CD4-positive, alpha-beta memory T cell (primary cell): ENCODE measurements around the gene MYT1. TPM values are rescaled to one million over a fixed set of nuclear protein-coding genes. Genes with fewer than 3 reads are reported as not detected.

ENCODE experiments used
- CTCF ChIA-PET: fragments of 350-600 bp; sonication (Branson Sonifier 250); formaldehyde crosslinking; loops from one replicate; lab custom pipeline; 2021; ENCODE audit warnings: inconsistent platforms; ENCODE audit not compliant: partially characterized antibody; lab: Charles Lee
- POLR2A ChIA-PET: fragments of 350-600 bp; sonication (Branson Sonifier 250); formaldehyde crosslinking; loops from one replicate; lab custom pipeline; 2021; ENCODE audit not compliant: partially characterized antibody; lab: Charles Lee
- DNase-seq, 5 donors: peaks; one replicate each; pipeline versions ENCODE4 v3.0.0 to v3.0.0-alpha.2; 2020 to 2022; ENCODE audit warnings: mixed read lengths in 1 of 5
- H3K27ac ChIP-seq: one replicate; pipeline ENCODE4 v1.7.0; 2013; ENCODE audit warnings: low read depth, low read length
- H3K27me3 ChIP-seq: 2 replicates; pipeline ENCODE4 v1.7.0; 2013; ENCODE audit warnings: mild to moderate bottlenecking, low read length, moderate library complexity; ENCODE audit not compliant: insufficient read depth
- H3K36me3 ChIP-seq: 2 replicates; pipeline ENCODE4 v1.7.0; 2013; ENCODE audit warnings: mild to moderate bottlenecking, low read length, moderate library complexity; ENCODE audit not compliant: insufficient read depth
- H3K4me1 ChIP-seq: 2 replicates; pipeline ENCODE4 v1.7.0; 2013; ENCODE audit warnings: mild to moderate bottlenecking, low read length, moderate library complexity; ENCODE audit not compliant: insufficient read depth
- H3K4me3 ChIP-seq, 2 donors: one replicate each; pipeline ENCODE4 v1.7.0; 2013; ENCODE audit warnings: low read length in 2 of 2, mild to moderate bottlenecking in 1 of 2
- H3K9me3 ChIP-seq, 2 donors: one replicate each; pipeline ENCODE4 v1.7.0; 2013; ENCODE audit warnings: low read length in 2 of 2, control low read depth in 1 of 2; ENCODE audit not compliant: control insufficient read depth in 1 of 2
- H3K27ac Mint-ChIP-seq, 7 donors: one replicate each; pipeline ENCODE4 v1.8.0; 2020 to 2021; ENCODE audit warnings: mixed read lengths in 7 of 7, mild to moderate bottlenecking in 6 of 7, inconsistent platforms in 3 of 7, moderate library complexity in 3 of 7
- H3K27me3 Mint-ChIP-seq, 2 donors: one replicate each; pipeline ENCODE4 v1.8.0; 2020 to 2021; ENCODE audit warnings: mixed read lengths in 2 of 2
- H3K36me3 Mint-ChIP-seq, 2 donors: one replicate each; pipeline ENCODE4 v1.8.0; 2020 to 2021; ENCODE audit warnings: mixed read lengths in 2 of 2, inconsistent platforms in 1 of 2, mild to moderate bottlenecking in 1 of 2
- H3K4me1 Mint-ChIP-seq, 4 donors: one replicate each; pipeline ENCODE4 v1.8.0; 2020 to 2021; ENCODE audit warnings: mixed read lengths in 4 of 4, mild to moderate bottlenecking in 1 of 4
- H3K4me3 Mint-ChIP-seq, 8 donors: one replicate each; pipeline ENCODE4 v1.8.0; 2020 to 2021; ENCODE audit warnings: mixed read lengths in 8 of 8, mild to moderate bottlenecking in 7 of 8, moderate library complexity in 6 of 8, inconsistent platforms in 3 of 8
- H3K9me3 Mint-ChIP-seq, 8 donors: one replicate each; pipeline ENCODE4 v1.8.0; 2020 to 2021; ENCODE audit warnings: mixed read lengths in 8 of 8, mild to moderate bottlenecking in 5 of 8, inconsistent platforms in 3 of 8, moderate library complexity in 1 of 8
- intact Hi-C: fragments of 100-400 bp; cut with micrococcal nuclease; formaldehyde crosslinking; loops from one replicate; pipeline ENCODE4 v1.15.1; 2023
- polyA plus RNA-seq, 2 donors: library from polyadenylated mRNA; unstranded; fragments of 300-500 nt; fragmentation: Illumina TruSeq; gene quantifications; one replicate each; pipeline ENCODE4 v1.2.3, GENCODE V29; 2021
- total RNA-seq, 2 experiments: library from RNA; stranded (reverse); gene quantifications; one replicate each; pipeline ENCODE4 v1.2.3, GENCODE V29; 2021

MYT1 gene
- total and polyA plus RNA-seq, 4 experiments from 2014 or later, result not detected

DNA sequence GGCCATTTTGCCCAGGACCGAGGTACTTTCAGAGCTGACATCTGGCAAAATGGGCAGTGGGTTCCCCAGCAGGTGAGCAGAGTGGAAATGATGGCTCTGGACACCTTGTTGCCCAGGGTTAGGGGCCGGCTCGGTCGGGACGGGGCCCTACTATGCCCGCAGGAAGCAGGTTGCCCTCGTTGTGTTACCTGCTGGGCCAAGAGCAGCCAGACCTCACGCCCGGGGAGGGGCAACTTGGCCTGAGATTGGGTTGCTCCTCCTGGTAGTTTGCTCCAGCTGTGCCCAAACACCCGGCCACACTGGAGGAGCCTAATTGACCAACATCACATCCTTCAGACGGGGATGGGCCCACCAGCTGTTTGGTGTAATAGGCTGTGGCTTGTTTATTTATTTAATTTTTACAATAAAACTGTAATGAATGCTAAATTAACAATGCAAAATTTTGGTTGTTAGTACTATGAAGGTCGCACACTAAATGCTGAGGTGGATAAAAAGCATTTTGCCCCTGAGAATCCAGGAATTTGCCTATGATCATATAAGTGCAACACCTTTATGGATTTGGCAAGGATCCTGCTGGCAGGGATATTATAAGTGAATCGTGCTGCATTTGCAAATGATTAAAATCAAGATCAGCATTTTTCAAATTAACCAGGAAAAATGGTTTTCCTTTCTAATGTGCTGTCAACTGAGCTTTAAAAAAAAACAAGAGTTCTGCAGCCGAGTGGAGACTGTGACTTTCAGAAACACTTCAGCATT, 64.7 kb downstream of the MYT1 start:
- Mint-ChIP-seq H3K27me3 (peaks cover 0 to 4% of the 10 kb centered on the region in 2 donors), H3K4me1 (peaks cover 25 to 61% (median 41%) of the 10 kb centered on the region in 4 donors), H3K36me3 (no peaks in the 10 kb centered on the region), H3K4me3 (no peak overlapping the region), H3K27ac (no peak overlapping the region), H3K9me3 (no peaks in the 10 kb centered on the region)
- peak in 1 of 5 donors; percentile 3 for DNase-seq
- Histone ChIP-seq H3K27ac (no peak overlapping the region), H3K36me3 (no peaks in the 10 kb centered on the region), H3K4me3 (no peak overlapping the region), H3K27me3 (no peaks in the 10 kb centered on the region), H3K4me1 (peaks cover 50% of the 10 kb centered on the region), H3K9me3 (no peaks in the 10 kb centered on the region)
- POLR2A ChIA-PET, result interaction anchor here (1.6 kb wide), 1 partner anchor 27 kb away, joined by 9 read pairs; the partner anchor contains the start of gene PCMTD2
- intact Hi-C loops, result no loop called here
- CTCF ChIA-PET, result interaction anchor here (0.7 kb wide), 1 partner anchor 9 kb away, joined by 3 read pairs; no protein-coding TSS in a partner anchor

DNA sequence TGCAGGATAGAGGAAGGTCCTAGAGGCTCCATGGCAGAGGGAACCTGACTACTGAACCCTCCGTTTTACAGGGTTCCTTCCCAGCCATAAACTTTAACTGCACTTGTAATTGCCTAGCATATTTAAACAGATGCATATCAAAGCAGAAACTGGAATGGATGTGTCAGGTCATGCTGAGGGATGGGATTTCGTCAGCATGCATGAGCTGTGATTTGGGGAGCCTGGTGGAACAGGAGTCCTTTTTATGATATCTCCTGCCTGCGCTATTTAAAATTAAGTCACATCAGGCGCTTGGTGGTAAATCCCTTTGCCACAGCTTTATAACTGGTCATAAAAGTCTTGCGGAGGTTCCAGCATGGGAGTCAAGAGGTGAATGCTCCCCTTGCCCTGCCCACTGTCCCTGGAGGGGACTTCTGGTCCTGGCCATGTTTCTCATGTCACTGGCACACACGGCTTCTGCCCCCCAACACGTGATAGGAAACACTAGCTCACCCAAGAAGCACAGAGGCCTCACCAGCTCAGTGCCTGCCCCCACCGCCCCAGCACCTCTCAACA, 65.3 kb downstream of the MYT1 start:
- peak overlapping the region in 5 of 7 donors; percentile 22 to 81 (median 57) for H3K27ac Mint-ChIP-seq
- H3K27me3 Mint-ChIP-seq, result peaks cover 0 to 4% of the 10 kb centered on the region in 2 donors
- Histone ChIP-seq H3K4me3 (no peak overlapping the region), H3K9me3 (no peaks in the 10 kb centered on the region), H3K27me3 (no peaks in the 10 kb centered on the region), H3K36me3 (no peaks in the 10 kb centered on the region), H3K27ac (no peak overlapping the region), H3K4me1 (peaks cover 45% of the 10 kb centered on the region)
- POLR2A ChIA-PET, result no interaction called here
- H3K4me3 Mint-ChIP-seq, result no peak overlapping the region
- DNase-seq, result no peak
- H3K4me1 Mint-ChIP-seq, result peaks cover 24 to 56% (median 39%) of the 10 kb centered on the region in 4 donors
- H3K36me3 Mint-ChIP-seq, result no peaks in the 10 kb centered on the region
- intact Hi-C loops, result no loop called here
- CTCF ChIA-PET, result no interaction called here
- H3K9me3 Mint-ChIP-seq, result no peaks in the 10 kb centered on the region

DNA sequence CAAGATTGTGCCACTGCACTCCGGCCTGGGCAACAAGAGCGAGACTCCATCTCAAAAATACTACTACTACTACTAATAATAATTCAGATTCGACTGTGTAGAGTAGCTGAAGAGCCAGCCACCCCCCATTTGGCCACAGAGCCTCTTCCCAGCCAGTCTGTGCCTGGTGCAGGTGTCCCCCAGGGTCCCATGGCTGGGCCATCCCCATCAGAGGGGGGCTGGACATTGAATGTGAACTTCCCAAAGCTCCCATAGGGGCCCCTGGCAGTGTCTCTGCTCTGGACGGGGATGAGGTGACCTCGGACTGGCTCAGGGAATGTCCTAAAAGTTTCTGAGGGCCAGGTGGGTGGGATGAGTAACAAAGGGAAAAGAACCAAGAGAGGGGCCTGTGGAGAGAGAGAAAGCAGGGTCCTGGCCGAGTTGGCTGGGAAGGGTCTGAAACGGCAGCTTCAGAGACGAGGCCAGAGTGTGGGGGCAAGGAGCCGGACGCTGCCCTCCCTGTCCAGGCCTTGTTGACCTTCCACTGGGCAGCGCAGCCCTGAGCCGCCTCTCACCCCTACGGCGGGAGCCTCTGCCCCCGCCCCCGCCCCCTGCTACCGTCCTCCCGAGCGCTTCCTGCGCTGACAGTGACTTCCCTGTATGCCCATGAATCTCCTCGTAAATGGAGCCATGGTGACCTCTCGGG, 66.4 kb downstream of the MYT1 start:
- intact Hi-C loops, result no loop called here
- DNase-seq, result no peak
- H3K4me3 Mint-ChIP-seq, result no peak overlapping the region
- no peaks in the 10 kb centered on the region for H3K9me3 ChIP-seq
- no peak overlapping the region for H3K4me3 ChIP-seq
- peak overlapping the region in 1 of 7 donors; percentile 63 for H3K27ac Mint-ChIP-seq
- ChIA-PET POLR2A (no interaction called here), CTCF (interaction anchor here (1.4 kb wide), 1 partner anchor 8 kb away, joined by 3 read pairs; no protein-coding TSS in a partner anchor)
- no peaks in the 10 kb centered on the region for H3K36me3 Mint-ChIP-seq
- peaks cover 35% of the 10 kb centered on the region for H3K4me1 ChIP-seq
- H3K27me3 ChIP-seq, result no peaks in the 10 kb centered on the region
- no peaks in the 10 kb centered on the region for H3K36me3 ChIP-seq
- H3K27me3 Mint-ChIP-seq, result peaks cover 0 to 4% of the 10 kb centered on the region in 2 donors
- no peak overlapping the region for H3K27ac ChIP-seq
- H3K9me3 Mint-ChIP-seq, result no peaks in the 10 kb centered on the region
- peaks cover 23 to 48% (median 37%) of the 10 kb centered on the region in 4 donors for H3K4me1 Mint-ChIP-seq

DNA sequence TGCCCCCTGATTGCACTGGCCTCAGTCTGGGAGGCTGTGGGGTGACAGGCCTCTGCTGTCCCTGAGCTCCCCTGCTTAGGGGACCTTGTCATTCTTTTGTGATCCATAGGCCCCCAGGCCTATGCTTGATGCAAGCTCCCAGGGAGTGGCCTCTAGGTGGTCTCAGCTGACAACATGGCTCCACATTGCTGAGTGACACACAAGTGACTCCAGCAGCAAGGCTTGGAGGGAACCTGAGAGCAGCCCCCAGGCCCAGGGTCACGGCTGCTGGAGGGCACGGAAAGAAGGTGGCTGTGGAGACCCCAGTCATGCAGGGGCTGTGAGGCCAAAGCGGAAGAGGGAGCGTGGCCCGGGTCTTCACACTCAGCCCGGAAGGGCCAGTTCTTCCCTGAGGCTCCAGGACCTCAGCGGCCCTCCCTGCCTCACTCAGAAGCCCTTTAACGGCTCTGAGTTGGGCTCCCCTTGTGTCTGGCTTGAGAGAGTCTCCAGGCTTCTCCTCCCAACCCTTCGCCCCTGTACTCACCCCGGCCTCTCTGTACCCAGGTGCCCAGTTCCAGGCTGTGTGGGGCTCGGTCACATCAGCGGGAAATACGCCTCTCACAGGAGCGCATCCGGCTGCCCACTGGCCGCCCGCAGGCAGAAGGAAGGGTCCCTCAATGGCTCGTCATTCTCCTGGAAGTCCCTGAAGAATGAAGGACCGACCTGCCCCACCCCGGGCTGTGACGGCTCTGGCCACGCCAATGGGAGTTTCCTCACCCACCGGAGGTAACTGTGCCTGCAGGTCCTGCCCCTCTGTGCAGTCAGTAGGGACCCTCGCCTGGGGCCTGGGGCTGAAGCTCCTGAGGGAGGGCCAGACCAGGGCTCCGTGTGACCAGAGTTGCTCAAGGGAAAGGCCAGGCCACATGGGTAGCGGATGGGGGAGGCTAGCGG, 67.6 kb downstream of the MYT1 start:
- DNase-seq, result no peak
- Histone ChIP-seq H3K27ac (no peak overlapping the region), H3K27me3 (no peaks in the 10 kb centered on the region), H3K4me1 (peaks cover 22% of the 10 kb centered on the region), H3K9me3 (no peaks in the 10 kb centered on the region), H3K36me3 (no peaks in the 10 kb centered on the region), H3K4me3 (no peak overlapping the region)
- no peak overlapping the region for H3K4me3 Mint-ChIP-seq
- intact Hi-C loops, result no loop called here
- ChIA-PET CTCF (interaction anchor here (1.4 kb wide), 1 partner anchor 10 kb away, joined by 3 read pairs; no protein-coding TSS in a partner anchor), POLR2A (no interaction called here)
- H3K4me1 Mint-ChIP-seq, result peaks cover 20 to 39% (median 29%) of the 10 kb centered on the region in 4 donors
- H3K36me3 Mint-ChIP-seq, result no peaks in the 10 kb centered on the region
- H3K27me3 Mint-ChIP-seq, result peaks cover 0 to 4% of the 10 kb centered on the region in 2 donors
- peak overlapping the region in 2 of 7 donors; percentile 18 to 72 for H3K27ac Mint-ChIP-seq
- H3K9me3 Mint-ChIP-seq, result no peaks in the 10 kb centered on the region

DNA sequence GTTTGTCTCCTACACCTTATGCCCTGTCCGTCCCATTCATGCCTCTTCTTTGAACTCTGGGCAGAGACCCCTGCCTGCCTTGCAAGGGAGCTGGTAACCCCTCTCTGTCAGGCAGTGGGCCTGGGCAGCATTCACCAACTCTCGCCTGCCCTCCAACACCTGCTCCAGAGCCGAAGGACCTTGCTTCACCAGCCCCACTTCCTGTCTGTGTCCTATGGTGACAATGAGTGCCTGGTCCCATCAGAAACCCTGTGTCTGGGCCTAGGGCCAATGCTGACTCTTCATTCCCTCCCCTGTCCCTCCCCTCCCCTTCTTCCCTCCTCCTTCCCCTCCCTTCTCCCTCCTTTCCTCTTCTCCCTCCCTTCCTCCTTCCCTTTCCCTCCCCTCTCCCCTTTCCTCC, 68.5 kb downstream of the MYT1 start:
- Histone ChIP-seq H3K27me3 (no peaks in the 10 kb centered on the region), H3K27ac (no peak overlapping the region), H3K4me3 (no peak overlapping the region), H3K36me3 (no peaks in the 10 kb centered on the region), H3K4me1 (peaks cover 13% of the 10 kb centered on the region), H3K9me3 (no peaks in the 10 kb centered on the region)
- Mint-ChIP-seq H3K9me3 (no peaks in the 10 kb centered on the region), H3K4me1 (peaks cover 17 to 34% (median 24%) of the 10 kb centered on the region in 4 donors), H3K27ac (peak overlapping the region in 2 of 7 donors; percentile 56 to 72), H3K36me3 (no peaks in the 10 kb centered on the region), H3K4me3 (peak overlapping the region in 1 of 8 donors; percentile 43), H3K27me3 (peaks cover 0 to 4% of the 10 kb centered on the region in 2 donors)
- POLR2A ChIA-PET, result no interaction called here
- no peak for DNase-seq
- intact Hi-C loops, result no loop called here
- CTCF ChIA-PET, result no interaction called here

DNA sequence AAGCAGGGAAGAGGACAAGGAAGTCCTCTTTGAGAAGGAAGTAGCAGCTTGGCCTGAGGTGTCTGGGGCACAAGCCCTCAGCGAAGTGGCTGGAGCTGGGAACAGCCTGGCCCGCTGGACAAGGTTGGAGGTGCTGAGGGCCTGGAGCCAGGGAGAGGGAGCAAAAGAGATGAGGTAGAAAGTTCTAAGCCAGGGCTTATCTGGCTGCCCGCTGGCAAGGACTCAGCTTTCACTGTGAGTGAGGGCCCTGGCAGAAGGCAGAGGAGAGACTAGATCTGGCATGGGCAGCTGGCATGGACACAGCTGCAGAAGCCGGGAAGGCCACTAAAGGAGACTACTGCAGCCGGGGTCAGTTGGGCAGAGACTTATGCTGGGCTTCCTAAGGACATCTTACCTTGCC, 69.5 kb downstream of the MYT1 start:
- peak overlapping the region in 6 of 7 donors; percentile 26 to 84 (median 54) for H3K27ac Mint-ChIP-seq
- CTCF ChIA-PET, result no interaction called here
- H3K27me3 ChIP-seq, result no peaks in the 10 kb centered on the region
- no peaks in the 10 kb centered on the region for H3K9me3 ChIP-seq
- intact Hi-C loops, result no loop called here
- H3K4me1 Mint-ChIP-seq, result peaks cover 11 to 28% (median 20%) of the 10 kb centered on the region in 4 donors
- no peaks in the 10 kb centered on the region for H3K27me3 Mint-ChIP-seq
- peaks cover 4% of the 10 kb centered on the region for H3K4me1 ChIP-seq
- POLR2A ChIA-PET, result no interaction called here
- H3K27ac ChIP-seq, result no peak overlapping the region
- no peaks in the 10 kb centered on the region for H3K9me3 Mint-ChIP-seq
- peak overlapping the region in 2 of 8 donors; percentile 7 to 13 for H3K4me3 Mint-ChIP-seq
- no peaks in the 10 kb centered on the region for H3K36me3 ChIP-seq
- H3K36me3 Mint-ChIP-seq, result no peaks in the 10 kb centered on the region
- no peak for DNase-seq
- H3K4me3 ChIP-seq, result no peak overlapping the region
